Measurements from ENCODE around the gene OTOP2.
A peak's percentile ranks its signal among the peaks of the same experiment; 100 is the strongest.
"Not testable (repeated sequence)": the region's sequence is repeated elsewhere in the genome, so short reads cannot be mapped to it uniquely, and the experiment has no call there.

OTOP2 gene

DNA sequence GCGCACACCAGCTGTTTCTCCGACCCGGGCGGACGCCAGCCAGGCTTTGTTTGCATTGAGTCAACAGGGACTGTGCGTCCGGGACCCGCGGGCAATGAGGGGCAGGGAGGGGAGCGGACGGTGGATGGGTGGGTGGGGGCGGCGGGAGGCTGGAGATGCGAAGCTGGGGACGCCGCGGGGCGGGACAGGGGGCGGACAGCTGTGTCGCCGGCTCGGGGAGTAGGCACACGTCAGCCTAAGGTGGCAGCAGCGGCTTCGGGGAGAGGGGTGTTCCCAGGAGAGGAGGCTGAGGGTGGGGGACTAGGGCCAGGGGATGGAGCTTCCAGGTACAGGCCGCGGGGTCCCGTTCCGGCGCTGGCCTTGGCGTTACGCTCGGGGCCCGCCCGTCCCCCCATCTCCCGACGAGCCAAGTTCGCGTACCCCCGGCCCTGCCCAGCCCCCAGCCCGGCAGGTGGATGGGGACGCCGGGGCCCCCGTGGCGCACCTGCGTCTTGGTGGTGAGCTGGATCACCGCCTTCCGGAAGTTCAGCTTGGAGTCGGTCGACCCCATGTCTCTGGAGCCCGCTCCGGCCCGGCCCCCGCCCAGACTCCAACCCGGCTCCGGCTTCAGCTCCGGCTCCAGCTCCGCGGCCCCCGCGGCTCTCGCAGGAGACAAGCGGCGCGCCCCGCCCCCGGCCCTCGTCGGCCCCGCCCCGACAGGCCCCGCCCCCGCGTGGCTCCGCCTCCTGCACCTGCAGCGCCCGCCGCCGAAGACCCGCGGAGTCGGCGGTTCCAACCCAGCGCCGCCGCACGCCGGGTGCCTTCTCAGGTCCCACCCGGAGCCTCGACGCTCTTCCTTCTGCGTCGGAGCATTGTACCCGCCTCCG lies 48.3 kb downstream of the OTOP2 start, which contains the start of gene HID1:
Gene HID1, minus strand, starts transcription at position 653 of the 866 bp plus-strand sequence. Its CDS starts 103 bp downstream, at position 550.
- DNase-seq (ENCODE audit: low read depth): peak; percentile 74

GRCh38 chr17:74972973-74973328 lies 48.9 kb downstream of the OTOP2 start:
- DNase-seq (ENCODE audit: low read depth): no peak

DNA sequence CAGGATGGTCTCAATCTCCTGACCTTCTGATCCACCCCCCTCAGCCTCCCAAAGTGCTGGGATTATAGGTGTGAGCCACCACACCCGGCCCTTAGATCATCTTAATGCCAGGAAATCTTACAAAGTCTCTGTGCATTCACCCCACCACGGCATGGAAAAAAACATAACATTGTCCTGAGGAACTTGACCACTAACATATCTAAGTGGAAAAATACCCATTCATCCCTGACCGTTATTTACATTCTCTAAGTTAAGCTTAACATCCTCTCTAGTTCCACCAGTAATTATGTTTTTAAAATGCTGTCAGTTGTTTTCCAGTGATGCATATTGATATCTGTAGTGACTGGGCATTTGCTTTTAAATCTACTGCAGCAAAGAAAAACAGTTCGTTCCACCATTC lies 51.9 kb downstream of the OTOP2 start:
- no peak for DNase-seq (ENCODE audit: low read depth)

DNA sequence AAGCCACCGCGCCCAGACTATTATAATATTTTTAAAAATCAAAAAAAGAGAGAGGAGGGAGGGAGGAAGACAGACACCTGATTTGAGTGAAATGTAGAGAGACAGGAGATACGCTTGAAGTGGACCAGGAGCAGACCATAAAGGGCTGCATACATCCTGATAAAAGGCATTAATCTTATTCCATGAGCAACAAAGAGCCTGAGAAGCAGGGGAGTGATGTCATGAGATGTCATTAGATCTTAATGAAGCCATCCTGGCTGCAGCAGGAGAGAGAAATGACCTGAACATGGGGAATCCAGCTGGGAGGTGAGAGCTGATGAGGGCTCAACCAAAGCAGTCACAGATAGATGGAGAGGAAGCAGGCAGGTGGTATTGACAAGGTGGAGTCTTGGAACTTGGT lies 53.7 kb downstream of the OTOP2 start:
- DNase-seq (ENCODE audit: low read depth): no peak

- DNase-seq (ENCODE audit: low read depth): no peak
Measured at GRCh38 chr17:74978240-74978639, 54.2 kb downstream of the OTOP2 start.

DNA sequence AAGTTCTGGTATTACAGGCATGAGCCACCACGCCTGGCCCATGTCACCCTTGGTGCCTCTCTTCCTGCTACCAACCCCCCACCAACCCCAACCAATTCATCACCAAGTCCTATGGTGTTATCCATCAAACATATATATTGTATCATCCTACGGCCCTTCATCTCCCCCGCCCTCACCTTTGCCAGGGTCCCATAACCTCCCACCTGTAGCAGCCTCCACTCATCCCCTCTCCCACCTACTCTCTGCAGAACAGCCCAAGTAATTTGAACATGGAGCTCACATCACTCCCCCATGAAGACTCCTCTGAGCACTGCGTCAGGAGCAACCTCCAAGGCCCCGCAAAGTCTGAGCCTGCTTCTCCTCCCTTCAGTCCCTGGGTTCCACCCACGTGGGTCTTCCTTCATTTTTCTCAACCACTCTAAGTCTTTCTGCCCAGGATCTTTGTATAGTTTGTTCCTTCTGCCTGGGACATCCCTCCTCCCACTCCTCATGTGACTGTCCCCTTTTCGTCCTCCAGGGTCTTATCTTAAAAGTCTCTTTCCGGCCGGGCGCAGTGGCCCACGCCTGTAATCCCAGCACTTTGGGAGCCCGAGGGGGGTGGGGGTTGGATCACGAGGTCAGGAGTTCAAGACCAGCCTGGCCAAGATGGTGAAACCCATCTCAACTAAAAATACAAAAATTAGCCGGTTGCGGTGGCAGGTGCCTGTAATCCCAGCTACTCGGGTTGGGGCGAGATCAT lies 55.5 kb downstream of the OTOP2 start:
- DNase-seq (ENCODE audit: low read depth): no peak

GRCh38 chr17:74981318-74981978 lies 57.4 kb downstream of the OTOP2 start:
- DNase-seq (ENCODE audit: low read depth): no peak

DNA sequence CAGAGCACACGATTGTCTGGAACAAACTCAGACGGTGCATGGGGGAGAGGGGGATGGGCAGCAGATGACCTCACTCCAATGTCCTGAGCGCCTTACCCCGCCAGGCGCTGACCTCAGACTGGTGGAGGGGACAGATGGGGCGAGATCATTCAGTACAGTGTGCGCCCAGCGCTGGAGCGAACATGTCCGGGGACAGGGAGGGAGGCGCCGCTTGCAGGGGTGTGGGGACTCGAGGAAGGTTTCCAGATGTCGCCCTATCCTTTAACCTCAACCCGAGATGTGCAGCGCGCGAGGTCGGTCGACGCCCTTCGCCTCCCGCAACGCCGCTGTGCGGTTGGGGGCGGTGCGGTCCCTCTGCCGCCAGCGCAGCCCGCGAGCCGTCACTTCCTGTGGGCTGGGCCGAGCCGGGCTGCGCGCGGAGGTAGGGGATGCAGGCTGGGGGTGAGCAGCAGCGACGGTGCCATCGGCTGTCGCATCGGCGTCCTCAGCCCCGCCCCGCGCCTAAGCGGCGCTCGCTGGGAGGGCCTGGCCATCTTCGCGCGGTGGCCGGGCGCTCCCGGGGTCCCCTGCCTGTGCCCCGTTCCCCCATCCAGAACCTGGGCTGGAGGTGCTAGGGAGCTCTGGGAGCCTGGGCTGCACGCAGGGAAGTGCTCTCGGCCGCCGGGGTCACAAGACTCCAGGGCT lies 58.0 kb downstream of the OTOP2 start:
- DNase-seq (ENCODE audit: low read depth): peak; percentile 66

DNA sequence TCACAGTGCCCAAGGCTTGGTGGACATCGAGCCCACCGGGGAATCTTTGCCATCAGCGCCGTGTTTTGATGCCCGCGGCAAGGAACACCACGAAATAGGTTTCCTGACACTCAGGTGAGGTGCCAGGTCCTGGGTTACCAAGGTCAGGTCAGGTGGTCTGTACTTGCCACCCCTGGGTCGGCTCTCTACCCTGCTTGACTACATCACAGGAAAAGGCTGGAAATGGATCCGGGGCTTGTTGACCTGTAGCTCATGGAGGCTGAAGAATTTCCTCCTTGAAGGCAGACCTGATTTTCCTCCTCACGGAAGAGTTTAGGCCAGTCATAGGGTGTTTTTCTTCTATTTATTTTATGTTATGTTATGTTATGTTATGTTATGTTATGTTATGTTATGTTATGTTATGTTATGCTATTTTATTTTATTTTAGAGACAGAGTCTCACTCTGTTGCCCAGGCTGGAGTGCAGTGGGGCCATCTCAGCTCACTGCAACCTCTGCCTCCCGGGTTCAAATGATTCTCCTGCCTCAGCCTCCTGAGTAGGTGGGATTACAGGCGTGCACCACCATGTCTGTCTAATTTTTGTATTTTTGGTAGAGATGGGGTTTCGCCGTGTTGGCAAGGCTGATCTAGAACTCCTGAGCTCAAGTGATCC lies 58.7 kb downstream of the OTOP2 start:
- DNase-seq (ENCODE audit: low read depth): not testable (repeated sequence)
